ENCODE results near the gene DNAJC24. TPM values are rescaled to one million over a fixed set of nuclear protein-coding genes. Genes with fewer than 3 reads are reported as not detected.
A peak's percentile ranks its signal among the peaks of the same experiment; 100 is the strongest.

The DNAJC24 gene
- total RNA-seq, 1 experiment from 2014 or later, result 4.1 TPM

GRCh38 chr11:31404614-31405013, 35.0 kb downstream of the DNAJC24 start:
- DNase-seq (ENCODE audit: low read depth), result no peak

DNA sequence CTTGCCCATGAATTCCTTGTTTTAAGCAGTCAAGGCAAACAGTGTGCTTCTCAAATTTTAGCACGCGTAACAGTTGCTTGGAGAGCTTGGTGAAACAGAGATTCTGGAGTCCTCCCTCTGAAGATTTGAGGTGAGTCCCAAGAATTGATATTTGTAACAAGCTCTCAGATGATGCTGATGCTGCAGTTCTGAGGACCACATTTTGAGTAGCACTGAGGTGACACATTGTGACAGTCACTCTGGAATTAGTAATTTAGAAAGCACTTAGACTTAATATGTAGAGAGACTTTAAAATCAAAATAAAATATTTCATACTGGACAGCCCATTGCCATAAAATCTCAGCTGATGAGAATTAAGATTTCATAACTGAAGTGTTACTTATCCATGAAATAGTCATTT, 38.5 kb downstream of the DNAJC24 start:
- in situ Hi-C loops (cut with HindIII; ENCODE audit: low pct_unique_long_range_greater_than_20kb, low sequenced_read_pairs), result no loop called here

More at GRCh38 chr11:31404614-31405013, 35.0 kb downstream of the DNAJC24 start:
- in situ Hi-C loops (cut with HindIII; ENCODE audit: low pct_unique_long_range_greater_than_20kb, low sequenced_read_pairs), result no loop called here

DNA sequence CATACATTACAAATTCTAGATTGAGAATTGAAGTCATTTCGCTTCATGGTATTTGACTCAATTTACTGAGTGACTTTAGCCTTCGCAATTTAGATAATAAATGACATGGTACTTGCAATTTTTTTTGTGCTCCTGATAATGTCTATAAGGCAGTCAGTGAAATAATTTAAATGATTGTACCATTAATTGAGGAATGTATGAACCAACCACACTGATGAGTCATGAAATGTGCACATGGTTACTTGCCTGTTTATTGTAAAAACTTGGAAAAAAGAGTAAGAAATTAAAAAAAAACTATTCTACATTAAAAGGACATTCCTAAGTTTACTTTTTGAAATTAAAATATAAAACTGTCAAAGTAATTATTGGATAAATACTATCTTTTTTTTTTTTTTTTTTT, 43.3 kb downstream of the DNAJC24 start:
- no peak for DNase-seq (ENCODE audit: low read depth)
- in situ Hi-C loops (cut with HindIII; ENCODE audit: low pct_unique_long_range_greater_than_20kb, low sequenced_read_pairs), result no loop called here

More for the DNA sequence above, 38.5 kb downstream of the DNAJC24 start:
- no peak for DNase-seq (ENCODE audit: low read depth)

DNA sequence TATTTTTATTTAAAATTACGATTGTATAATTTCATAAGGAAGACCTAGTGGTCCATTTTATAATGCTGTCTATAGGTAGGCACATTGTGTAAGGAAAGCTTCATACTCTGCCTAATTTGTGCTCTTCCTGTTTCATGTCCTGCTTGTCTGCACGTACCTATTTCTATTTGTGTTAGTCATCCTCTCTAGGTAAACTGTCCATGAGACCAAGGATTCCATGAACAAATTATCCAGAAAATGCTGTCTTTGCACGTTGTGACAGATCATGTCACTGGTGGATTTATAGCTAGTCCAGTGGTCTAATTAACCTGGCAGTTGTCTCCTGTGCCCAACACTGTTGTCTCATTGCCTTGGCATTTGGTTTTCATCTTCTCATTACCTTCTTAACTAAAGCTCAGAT, 44.7 kb downstream of the DNAJC24 start:
- in situ Hi-C loops (cut with HindIII; ENCODE audit: low pct_unique_long_range_greater_than_20kb, low sequenced_read_pairs), result no loop called here
- DNase-seq (ENCODE audit: low read depth), result no peak

DNA sequence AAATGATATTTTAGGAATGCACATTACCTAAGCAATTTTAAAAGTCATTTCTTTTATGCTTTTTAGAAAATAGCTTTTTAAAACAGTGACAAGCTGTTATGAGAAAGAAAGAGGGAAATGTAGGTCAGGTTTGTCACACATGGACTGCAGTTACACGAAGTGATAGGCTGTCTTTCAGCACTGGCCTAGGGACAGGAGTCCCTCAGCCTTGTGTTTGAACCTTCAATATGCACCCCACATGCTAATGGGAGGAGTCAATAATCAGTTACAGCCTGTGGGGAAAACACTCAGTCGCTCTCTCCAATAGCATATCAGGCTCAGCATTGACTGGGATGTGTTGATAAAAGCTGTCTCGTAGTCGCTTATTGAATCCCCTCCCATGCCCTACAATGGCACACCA, 45.8 kb downstream of the DNAJC24 start:
- in situ Hi-C loops (cut with HindIII; ENCODE audit: low pct_unique_long_range_greater_than_20kb, low sequenced_read_pairs), result no loop called here
- no peak for DNase-seq (ENCODE audit: low read depth)

DNA sequence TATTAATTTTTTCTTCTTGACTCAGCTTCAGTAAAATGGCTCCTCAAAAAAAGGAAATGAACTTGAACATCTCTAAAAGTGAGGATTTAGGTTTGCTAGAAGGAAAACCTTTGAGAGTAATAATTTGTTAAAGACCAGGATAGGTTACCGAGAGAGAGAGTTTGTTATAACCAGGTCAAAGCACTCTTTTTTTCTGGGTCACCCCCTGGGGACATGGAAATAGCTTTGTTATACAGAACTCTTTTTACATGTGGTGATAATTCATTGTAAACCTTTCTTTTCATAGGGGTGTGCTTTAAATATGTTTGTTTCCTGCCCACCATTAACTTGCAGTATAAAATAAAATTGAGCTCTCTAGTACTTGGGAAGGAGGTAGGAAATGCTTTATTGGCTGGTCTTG, 47.7 kb downstream of the DNAJC24 start:
- no peak for DNase-seq (ENCODE audit: low read depth)
- in situ Hi-C loops (cut with HindIII; ENCODE audit: low pct_unique_long_range_greater_than_20kb, low sequenced_read_pairs), result no loop called here

GRCh38 chr11:31417816-31418215, 48.2 kb downstream of the DNAJC24 start:
- DNase-seq (ENCODE audit: low read depth), result no peak
- in situ Hi-C loops (cut with HindIII; ENCODE audit: low pct_unique_long_range_greater_than_20kb, low sequenced_read_pairs), result no loop called here

GRCh38 chr11:31419138-31419537, 49.5 kb downstream of the DNAJC24 start:
- DNase-seq (ENCODE audit: low read depth), result no peak
- in situ Hi-C loops (cut with HindIII; ENCODE audit: low pct_unique_long_range_greater_than_20kb, low sequenced_read_pairs), result no loop called here

DNA sequence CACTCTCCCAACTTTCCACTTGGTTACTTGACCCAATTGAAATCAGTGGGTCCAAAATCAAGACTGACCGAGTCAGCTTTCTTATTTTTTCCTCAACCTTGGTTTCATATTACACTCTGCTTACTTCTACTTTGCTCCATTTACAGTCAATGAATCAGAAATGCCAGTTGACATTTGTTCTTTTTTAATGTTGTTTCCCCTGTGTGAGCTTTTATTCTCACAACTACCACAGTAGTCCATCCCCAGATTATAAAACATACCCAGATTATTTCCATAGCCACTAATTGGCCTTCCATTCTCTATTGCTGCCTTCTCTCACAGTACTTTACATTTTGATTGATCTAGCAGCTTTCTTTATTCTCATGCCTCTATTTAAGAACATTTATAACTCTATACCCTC, 50.0 kb downstream of the DNAJC24 start:
- in situ Hi-C loops (cut with HindIII; ENCODE audit: low pct_unique_long_range_greater_than_20kb, low sequenced_read_pairs), result no loop called here
- DNase-seq (ENCODE audit: low read depth), result no peak

GRCh38 chr11:31421820-31422219, 52.2 kb downstream of the DNAJC24 start:
- in situ Hi-C loops (cut with HindIII; ENCODE audit: low pct_unique_long_range_greater_than_20kb, low sequenced_read_pairs), result no loop called here
- DNase-seq (ENCODE audit: low read depth), result no peak

DNA sequence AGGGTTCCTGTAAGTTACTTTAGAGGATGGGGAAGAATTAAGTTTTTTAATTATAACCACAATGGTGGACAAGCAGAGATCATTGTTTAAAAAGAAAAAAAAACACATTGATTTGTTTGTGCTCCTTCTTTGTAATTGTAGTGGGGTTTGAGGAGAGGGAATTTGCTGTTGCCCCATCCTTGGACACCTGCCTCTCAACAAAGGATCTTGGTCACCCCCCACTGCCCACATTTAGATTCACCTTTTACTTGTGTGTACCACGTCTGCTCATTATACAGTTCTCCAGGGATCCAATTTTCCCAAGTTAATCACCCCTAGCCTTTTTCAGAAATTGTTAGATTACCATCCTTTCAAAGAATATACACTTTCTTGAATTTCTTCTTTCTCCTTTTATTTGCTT, 53.0 kb downstream of the DNAJC24 start:
- in situ Hi-C loops (cut with HindIII; ENCODE audit: low pct_unique_long_range_greater_than_20kb, low sequenced_read_pairs), result no loop called here

DNA sequence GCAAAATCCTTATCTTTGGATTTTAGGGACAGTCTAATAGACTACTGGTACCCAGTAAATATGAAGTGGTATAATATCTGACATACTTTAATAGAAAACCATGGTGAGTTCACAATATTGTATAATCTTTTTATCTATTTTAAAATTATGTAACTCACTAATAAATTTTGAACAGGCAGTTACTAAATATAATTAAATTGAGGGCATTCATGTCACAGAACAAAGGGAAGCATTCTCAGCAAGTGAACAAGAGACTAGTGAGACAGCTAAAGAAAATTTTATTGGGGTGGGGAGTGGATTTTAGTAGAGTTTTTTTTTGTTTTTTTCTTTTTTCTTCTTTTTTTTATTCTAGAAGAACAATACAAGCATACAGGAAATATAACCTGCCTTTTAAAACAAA, 55.0 kb downstream of the DNAJC24 start:
- in situ Hi-C loops (cut with HindIII; ENCODE audit: low pct_unique_long_range_greater_than_20kb, low sequenced_read_pairs), result no loop called here

More for the DNA sequence above, 53.0 kb downstream of the DNAJC24 start:
- no peak for DNase-seq (ENCODE audit: low read depth)

DNA sequence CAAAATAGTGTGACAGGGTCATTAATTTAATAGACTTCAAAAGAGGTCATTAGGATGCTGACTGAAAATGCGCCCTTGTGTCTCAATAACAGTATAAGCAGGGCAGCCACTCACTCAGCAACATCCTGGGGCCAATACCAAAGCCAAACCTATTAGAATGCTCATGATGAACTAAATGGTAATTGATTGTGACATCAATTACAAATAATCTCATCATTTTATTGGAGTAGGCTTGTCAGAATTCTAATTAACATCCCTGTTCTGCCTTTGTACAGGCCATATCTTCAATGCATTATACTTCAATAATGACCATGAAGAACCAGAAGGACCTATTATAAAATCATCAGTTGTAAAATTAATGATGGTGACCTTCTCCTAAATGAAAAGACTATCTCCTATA, 64.2 kb downstream of the DNAJC24 start:
- DNase-seq (ENCODE audit: low read depth), result no peak
- in situ Hi-C loops (cut with HindIII; ENCODE audit: low pct_unique_long_range_greater_than_20kb, low sequenced_read_pairs), result no loop called here

More for the DNA sequence above, 55.0 kb downstream of the DNAJC24 start:
- DNase-seq (ENCODE audit: low read depth), result no peak

GRCh38 chr11:31437742-31438435, 68.2 kb downstream of the DNAJC24 start:
- in situ Hi-C loops (cut with HindIII; ENCODE audit: low pct_unique_long_range_greater_than_20kb, low sequenced_read_pairs), result no loop called here
- no peak for DNase-seq (ENCODE audit: low read depth)

- no peak for DNase-seq (ENCODE audit: low read depth)
- in situ Hi-C loops (cut with HindIII; ENCODE audit: low pct_unique_long_range_greater_than_20kb, low sequenced_read_pairs), result no loop called here
Observed at GRCh38 chr11:31441296-31441695, 71.6 kb downstream of the DNAJC24 start.

DNA sequence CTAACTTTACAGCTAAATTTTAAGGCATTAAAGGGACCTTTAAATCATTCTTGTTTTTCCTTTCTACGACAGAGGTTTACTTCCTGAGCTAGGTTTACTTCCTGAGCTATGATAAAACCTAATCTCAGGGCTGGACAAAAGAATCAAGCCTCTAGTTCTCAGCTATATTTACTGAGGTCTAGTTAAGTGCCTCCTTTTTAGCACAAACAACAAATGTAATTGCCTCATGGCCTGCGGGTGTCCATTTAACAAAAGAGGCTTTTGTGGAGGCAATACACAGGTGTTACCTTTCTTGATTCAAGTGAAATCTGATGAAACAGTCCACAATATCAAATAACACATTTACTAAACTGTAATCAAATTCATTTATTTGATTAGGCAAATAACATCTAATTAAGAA, 72.4 kb downstream of the DNAJC24 start:
- in situ Hi-C loops (cut with HindIII; ENCODE audit: low pct_unique_long_range_greater_than_20kb, low sequenced_read_pairs), result no loop called here
- no peak for DNase-seq (ENCODE audit: low read depth)

DNA sequence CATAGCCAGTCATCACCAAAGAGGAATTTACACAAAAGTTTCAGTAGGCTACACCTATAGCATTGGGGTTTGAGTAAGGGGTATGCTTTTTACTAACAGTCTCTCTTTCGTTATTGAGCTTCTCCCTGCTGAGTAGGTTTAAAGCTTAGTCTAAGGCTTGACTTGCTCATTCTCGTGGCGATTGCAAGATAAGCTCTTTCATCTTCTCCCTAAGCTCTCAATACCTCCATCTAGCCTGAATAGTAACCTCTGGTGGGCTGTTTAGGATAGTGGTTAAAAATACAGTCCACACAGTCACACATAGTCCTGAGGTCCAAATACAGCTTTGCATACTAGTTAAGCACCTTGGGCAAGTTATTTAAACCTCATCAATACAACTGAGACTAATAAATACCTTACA, 74.1 kb downstream of the DNAJC24 start:
- in situ Hi-C loops (cut with HindIII; ENCODE audit: low pct_unique_long_range_greater_than_20kb, low sequenced_read_pairs), result no loop called here
- DNase-seq (ENCODE audit: low read depth), result no peak

- in situ Hi-C loops (cut with HindIII; ENCODE audit: low pct_unique_long_range_greater_than_20kb, low sequenced_read_pairs), result no loop called here
- peak; percentile 25 for DNase-seq (ENCODE audit: low read depth)
Observed at GRCh38 chr11:31445621-31446020, 76.0 kb downstream of the DNAJC24 start.

DNA sequence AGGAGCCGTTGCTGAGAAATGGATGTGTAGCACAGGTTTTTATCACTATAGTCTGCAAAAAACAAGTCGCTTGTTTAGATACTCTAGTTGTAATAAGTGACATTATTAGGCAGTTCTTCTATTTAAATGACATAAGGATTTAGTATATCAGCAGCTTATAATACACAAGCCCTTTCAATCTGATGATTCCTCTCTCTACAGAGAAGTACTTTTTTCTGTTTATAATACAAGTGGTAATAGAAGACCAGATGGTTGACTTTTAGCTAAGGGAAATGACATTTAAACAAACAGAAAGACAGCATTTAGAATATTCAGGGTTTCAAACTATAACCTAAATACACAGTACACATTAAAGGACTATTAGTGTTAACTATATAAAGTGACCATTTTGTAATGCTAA, 79.4 kb downstream of the DNAJC24 start:
- in situ Hi-C loops (cut with HindIII; ENCODE audit: low pct_unique_long_range_greater_than_20kb, low sequenced_read_pairs), result no loop called here

DNA sequence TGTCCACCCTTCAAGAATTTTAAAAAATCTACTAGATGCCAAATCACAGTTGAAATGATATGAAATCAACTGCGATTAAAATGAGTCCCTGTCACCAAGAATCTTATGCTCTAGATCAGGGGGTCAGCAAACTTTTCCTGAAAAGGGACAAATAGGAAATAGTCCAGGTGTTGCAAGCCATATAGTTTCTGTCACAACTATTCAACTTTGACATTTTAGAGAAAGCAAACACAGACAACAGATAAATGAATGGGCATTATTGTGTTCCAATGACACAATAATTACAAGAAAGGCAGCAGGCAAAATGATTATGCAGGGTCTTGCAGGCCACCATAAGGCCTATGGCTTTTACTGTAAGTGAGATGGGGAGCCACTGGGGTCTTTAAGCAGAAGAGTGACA, 81.2 kb downstream of the DNAJC24 start:
- no peak for DNase-seq (ENCODE audit: low read depth)
- in situ Hi-C loops (cut with HindIII; ENCODE audit: low pct_unique_long_range_greater_than_20kb, low sequenced_read_pairs), result no loop called here

More for the DNA sequence above, 79.4 kb downstream of the DNAJC24 start:
- DNase-seq (ENCODE audit: low read depth), result no peak

All from Caki2 (cell line).